ENCODE measurements around the gene PRXL2A.

DNA sequence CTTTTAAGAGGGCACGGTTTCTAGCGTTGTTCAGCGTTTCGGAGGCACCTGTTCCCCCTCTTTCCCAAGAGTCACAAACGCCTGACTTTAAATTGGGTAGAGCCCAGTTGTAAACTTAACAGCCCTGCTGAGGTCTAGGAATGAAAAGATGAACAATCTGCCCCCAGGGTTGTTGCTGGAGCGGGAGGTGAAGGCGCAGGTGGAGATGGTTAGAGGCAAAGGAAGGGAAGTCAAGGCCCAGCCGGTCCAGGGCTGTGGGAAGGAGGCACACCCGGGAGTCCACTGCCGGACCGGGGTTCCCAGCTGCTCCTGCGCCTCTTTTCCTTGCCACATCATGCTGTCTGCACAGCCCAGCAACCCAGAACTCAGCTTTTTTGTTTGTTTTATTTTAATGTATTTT, 770 bp downstream of the PRXL2A start:
- TF ChIP-seq, protein P1, sequence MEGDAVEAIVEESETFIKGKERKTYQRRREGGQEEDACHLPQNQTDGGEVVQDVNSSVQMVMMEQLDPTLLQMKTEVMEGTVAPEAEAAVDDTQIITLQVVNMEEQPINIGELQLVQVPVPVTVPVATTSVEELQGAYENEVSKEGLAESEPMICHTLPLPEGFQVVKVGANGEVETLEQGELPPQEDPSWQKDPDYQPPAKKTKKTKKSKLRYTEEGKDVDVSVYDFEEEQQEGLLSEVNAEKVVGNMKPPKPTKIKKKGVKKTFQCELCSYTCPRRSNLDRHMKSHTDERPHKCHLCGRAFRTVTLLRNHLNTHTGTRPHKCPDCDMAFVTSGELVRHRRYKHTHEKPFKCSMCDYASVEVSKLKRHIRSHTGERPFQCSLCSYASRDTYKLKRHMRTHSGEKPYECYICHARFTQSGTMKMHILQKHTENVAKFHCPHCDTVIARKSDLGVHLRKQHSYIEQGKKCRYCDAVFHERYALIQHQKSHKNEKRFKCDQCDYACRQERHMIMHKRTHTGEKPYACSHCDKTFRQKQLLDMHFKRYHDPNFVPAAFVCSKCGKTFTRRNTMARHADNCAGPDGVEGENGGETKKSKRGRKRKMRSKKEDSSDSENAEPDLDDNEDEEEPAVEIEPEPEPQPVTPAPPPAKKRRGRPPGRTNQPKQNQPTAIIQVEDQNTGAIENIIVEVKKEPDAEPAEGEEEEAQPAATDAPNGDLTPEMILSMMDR (IDR thresholded peaks at IDR 0.05) = no peak
- TF ChIP-seq POLR2A (IDR thresholded peaks at IDR 0.05) = no peak

Measured in esophagus squamous epithelium (tissue), 4 donors.